Transverse colon (tissue), 4 donors: ENCODE data around the gene CTRB1. TPM values are rescaled to one million over a fixed set of nuclear protein-coding genes. Genes with fewer than 3 reads are reported as not detected.

Experiments
- DNase-seq: peaks from one replicate; pipeline ENCODE4 v3.0.0-alpha.2; 2019
- H3K27ac ChIP-seq, 4 donors: fragments of 200-600 bp; sonication (generic); 2 replicates each; pipeline ENCODE4 v1.5.1; 2016 to 2018; ENCODE audit warnings: inconsistent platforms in 4 of 4
- H3K27me3 ChIP-seq: fragments of 200-600 bp; sonication (generic); 2 replicates; pipeline ENCODE4 v1.5.1; 2017; ENCODE audit warnings: inconsistent platforms
- H3K36me3 ChIP-seq, 4 donors: fragments of 200-600 bp; sonication (generic); 2 replicates each; pipeline ENCODE4 v1.5.1; 2017 to 2019; ENCODE audit warnings: inconsistent platforms in 4 of 4
- H3K4me1 ChIP-seq, 4 donors: fragments of 200-600 bp; sonication (generic); 2 replicates each; pipeline ENCODE4 v1.5.1; 2017 to 2020; ENCODE audit warnings: inconsistent platforms in 4 of 4
- H3K4me3 ChIP-seq, 4 donors: fragments of 200-600 bp; sonication (generic); 1 replicate in 1 of 4; 2 replicates in 3 of 4; pipeline versions ENCODE4 v1.5.1 to v1.6.1; 2017 to 2019; ENCODE audit warnings: inconsistent platforms in 4 of 4
- H3K9me3 ChIP-seq, 2 donors: fragments of 200-600 bp; sonication (generic); 2 replicates each; pipeline ENCODE4 v1.5.1; 2017 to 2019; ENCODE audit warnings: inconsistent platforms in 2 of 2
- CTCF ChIP-seq, 5 experiments: fragments of 200-600 bp in 3 of 5; fragments of 450-650 bp in 2 of 5; sonication (generic) in 3 of 5; IDR thresholded peaks; 1 replicate in 2 of 5; 2 replicates in 3 of 5; pipeline ENCODE4 v1.5.1; 2016 to 2017; ENCODE audit warnings: antibody characterized with exemption in 5 of 5, inconsistent platforms in 3 of 5, mild to moderate bottlenecking in 2 of 5, moderate library complexity in 1 of 5
- EP300 ChIP-seq: sonication (generic); formaldehyde crosslinking; IDR thresholded peaks from one replicate; pipeline ENCODE4 v1.6.1; 2017; ENCODE audit warnings: antibody characterized with exemption, low read depth
- POLR2A ChIP-seq: fragments of 450-650 bp; IDR thresholded peaks from one replicate; pipeline ENCODE4 v1.6.1; 2016; ENCODE audit warnings: antibody characterized with exemption, mild to moderate bottlenecking, moderate library complexity
- POLR2AphosphoS5 ChIP-seq, 3 donors: sonication (generic); formaldehyde crosslinking; IDR thresholded peaks; one replicate each; pipeline ENCODE4 v1.6.1; 2016; ENCODE audit warnings: antibody characterized with exemption in 3 of 3
- WGBS, 2 donors: methylation state at CpG; one replicate each; pipeline ENCODE4 v1.1.5; 2018; ENCODE audit warnings: low coverage in 1 of 2; 5-methylcytosine and 5-hydroxymethylcytosine counted together
- in situ Hi-C, 4 donors: fragments of 200-750 bp; cut with MboI; loops; one replicate each; pipeline versions ENCODE4 v1.15.0 to v1.15.1; 2017; ENCODE audit warnings: low sequenced_read_pairs in 3 of 4, low pct_ligation_motif_present in 1 of 4, low pct_unique_long_range_greater_than_20kb in 1 of 4
- intact Hi-C: fragments of 100-400 bp; cut with DNase I; formaldehyde crosslinking; loops from one replicate; pipeline ENCODE4 v1.15.1; 2023; ENCODE audit warnings: low total_unique reads
- total RNA-seq, 4 donors: library from RNA; depleted of rRNA; stranded (reverse); fragments of >200 nt; gene quantifications; one replicate each; pipeline ENCODE4 v1.1.0, GENCODE V29; 2016

The CTRB1 gene
- total RNA-seq, 4 donors from 2014 or later, result not detected

GRCh38 chr16:75216576-75216975 is 2.2 kb upstream of the CTRB1 start:
- Histone ChIP-seq H3K27me3 (no peaks in the 10 kb centered on the region), H3K36me3 (no peaks in the 10 kb centered on the region), H3K27ac (no peak overlapping the region), H3K9me3 (no peaks in the 10 kb centered on the region), H3K4me1 (no peaks in the 10 kb centered on the region), H3K4me3 (no peak overlapping the region)
- intact Hi-C loops (loop anchor here (2.0 kb wide), 1 partner anchor 16 kb away; no protein-coding TSS in a partner anchor), in situ Hi-C loops (loop anchor here in 3 of 4 donors (10.0 to 25.0 kb wide), 3 partner anchors 171 to 546 kb away; no protein-coding TSS in a partner anchor)
- 94% methylated on average over 3 to 7 of the region's 7 CpGs for WGBS, 2 donors
- TF ChIP-seq EP300, result no peak
- TF ChIP-seq POLR2A, result no peak
- no peak for TF ChIP-seq CTCF (IDR thresholded peaks at IDR 0.05)
- no peak for TF ChIP-seq POLR2AphosphoS5 (IDR thresholded peaks at IDR 0.05)
- no peak for DNase-seq

- H3K27me3 ChIP-seq, result no peaks in the 10 kb centered on the region
- DNase-seq, result no peak
- no peak overlapping the region for H3K4me3 ChIP-seq
- WGBS, 2 donors, result 82 to 96% methylated on average over 4 to 11 of the region's 11 CpGs
- H3K9me3 ChIP-seq, result no peaks in the 10 kb centered on the region
- H3K36me3 ChIP-seq, result no peaks in the 10 kb centered on the region
- intact Hi-C loops, result loop anchor here (2.0 kb wide), 1 partner anchor 17 kb away; no protein-coding TSS in a partner anchor
- TF ChIP-seq EP300 (no peak), CTCF (IDR thresholded peaks at IDR 0.05) (no peak), POLR2AphosphoS5 (IDR thresholded peaks at IDR 0.05) (no peak), POLR2A (no peak)
- in situ Hi-C loops, result loop anchor here in 3 of 4 donors (10.0 to 25.0 kb wide), 3 partner anchors 170 to 545 kb away; no protein-coding TSS in a partner anchor
- no peaks in the 10 kb centered on the region for H3K4me1 ChIP-seq
- no peak overlapping the region for H3K27ac ChIP-seq
Observed at GRCh38 chr16:75217389-75217851, 1.4 kb upstream of the CTRB1 start.

GRCh38 chr16:75219088-75219487 is 300 bp downstream of the CTRB1 start:
- intact Hi-C loops (no loop called here), in situ Hi-C loops (loop anchor here in 3 of 4 donors (10.0 to 25.0 kb wide), 3 partner anchors 168 to 543 kb away; no protein-coding TSS in a partner anchor)
- Histone ChIP-seq H3K4me3 (no peak overlapping the region), H3K27ac (no peak overlapping the region), H3K27me3 (no peaks in the 10 kb centered on the region), H3K4me1 (no peaks in the 10 kb centered on the region), H3K36me3 (no peaks in the 10 kb centered on the region), H3K9me3 (no peaks in the 10 kb centered on the region)
- TF ChIP-seq POLR2AphosphoS5 (IDR thresholded peaks at IDR 0.05) (no peak), POLR2A (no peak), EP300 (no peak), CTCF (IDR thresholded peaks at IDR 0.05) (no peak)
- WGBS, 2 donors, result 33 to 64% methylated on average over 1 to 4 of the region's 4 CpGs
- no peak for DNase-seq

- Histone ChIP-seq H3K27me3 (peaks cover 7% of the 10 kb centered on the region), H3K36me3 (no peaks in the 10 kb centered on the region), H3K9me3 (no peaks in the 10 kb centered on the region), H3K4me1 (no peaks in the 10 kb centered on the region), H3K27ac (no peak overlapping the region), H3K4me3 (no peak overlapping the region)
- no peak for TF ChIP-seq POLR2A
- no peak for TF ChIP-seq CTCF (IDR thresholded peaks at IDR 0.05)
- TF ChIP-seq POLR2AphosphoS5 (IDR thresholded peaks at IDR 0.05), result no peak
- no peak for TF ChIP-seq EP300
- in situ Hi-C loops, result loop anchor here (5.0 to 25.0 kb wide), 4 partner anchors 167 to 542 kb away; no protein-coding TSS in a partner anchor
- 33 to 62% methylated on average over 1 to 5 of the region's 5 CpGs for WGBS, 2 donors
- intact Hi-C loops, result no loop called here
- no peak for DNase-seq
Observed at GRCh38 chr16:75219838-75220237, 1.1 kb downstream of the CTRB1 start.
